DMS79 (cell line): ENCODE measurements around the gene HPSE2.
"Not testable (repeated sequence)": the region's sequence is repeated elsewhere in the genome, so short reads cannot be mapped to it uniquely, and the experiment has no call there.

ENCODE experiments used
- DNase-seq: peaks from one replicate; lab custom pipeline; 2025; lab: John Stamatoyannopoulos, UW

HPSE2 gene

GRCh38 chr10:99161165-99161564, 74.5 kb downstream of the HPSE2 start:
- DNase-seq, result no peak

DNA sequence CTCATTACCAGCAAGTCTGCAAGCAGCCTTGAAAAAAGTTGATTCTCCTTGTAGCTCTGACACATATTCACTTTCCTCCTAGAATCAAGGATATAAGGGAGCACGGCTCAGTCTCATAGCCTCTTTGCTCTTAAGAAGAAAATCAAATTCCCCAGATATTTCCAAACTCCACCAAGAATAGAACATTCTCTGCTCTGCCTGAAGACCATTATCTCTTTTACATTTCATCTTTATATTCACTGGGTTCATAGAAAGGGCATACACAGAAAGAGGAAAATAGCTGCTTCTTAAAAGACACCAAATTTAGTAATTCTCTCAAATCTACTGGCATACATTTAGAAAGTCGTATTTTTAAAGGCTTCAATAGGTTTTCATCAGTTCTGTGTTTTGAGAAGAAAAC, 92.0 kb downstream of the HPSE2 start:
- no peak for DNase-seq

DNA sequence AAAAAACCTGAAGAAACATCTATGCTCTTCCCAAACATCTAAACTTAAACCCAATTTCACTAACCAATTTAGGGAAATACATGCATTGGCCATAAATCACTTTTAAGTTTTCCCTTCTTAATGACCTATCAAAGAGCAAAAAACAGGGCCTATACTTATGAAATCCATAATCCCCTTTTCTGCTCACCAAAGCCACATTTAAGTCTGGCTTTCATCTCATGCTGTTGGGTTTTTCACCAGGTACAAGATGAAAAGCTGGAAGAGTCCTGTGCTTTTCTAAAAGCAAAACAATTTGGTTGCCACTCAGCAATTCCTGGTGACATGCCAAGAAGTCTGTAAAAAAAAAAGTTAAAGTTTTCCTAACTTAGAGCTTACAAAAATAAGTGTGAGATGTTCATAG, 92.6 kb downstream of the HPSE2 start:
- no peak for DNase-seq

- not testable (repeated sequence) for DNase-seq
Observed at GRCh38 chr10:99132897-99133296, 102.8 kb downstream of the HPSE2 start.

- no peak for DNase-seq
Observed at GRCh38 chr10:99125879-99126278, 109.8 kb downstream of the HPSE2 start.

DNA sequence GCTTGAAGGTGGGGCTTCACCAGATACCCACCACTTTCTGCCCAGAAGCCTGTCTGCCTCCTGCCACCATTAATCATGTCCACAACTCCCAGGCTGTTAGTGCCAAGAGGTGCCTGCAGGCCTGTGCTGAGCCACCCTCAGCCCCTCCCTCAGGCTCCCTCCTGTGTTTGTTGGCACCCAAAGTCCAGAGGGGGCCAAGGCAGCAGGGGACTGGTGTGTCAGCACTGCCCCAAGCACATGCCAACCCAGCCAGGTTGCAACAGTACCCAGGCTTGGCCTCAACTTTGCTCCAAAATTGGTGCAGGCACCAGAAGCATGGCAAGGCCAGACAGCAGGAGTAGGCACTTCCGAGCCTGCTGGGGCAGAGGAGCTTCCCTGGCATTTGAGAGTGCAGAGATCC, 111.3 kb downstream of the HPSE2 start:
- no peak for DNase-seq

GRCh38 chr10:99123851-99124250, 111.8 kb downstream of the HPSE2 start:
- DNase-seq, result no peak

- DNase-seq, result no peak
Observed at GRCh38 chr10:99123336-99123735, 112.3 kb downstream of the HPSE2 start.

- no peak for DNase-seq
Observed at GRCh38 chr10:99119258-99119748, 116.3 kb downstream of the HPSE2 start.

DNA sequence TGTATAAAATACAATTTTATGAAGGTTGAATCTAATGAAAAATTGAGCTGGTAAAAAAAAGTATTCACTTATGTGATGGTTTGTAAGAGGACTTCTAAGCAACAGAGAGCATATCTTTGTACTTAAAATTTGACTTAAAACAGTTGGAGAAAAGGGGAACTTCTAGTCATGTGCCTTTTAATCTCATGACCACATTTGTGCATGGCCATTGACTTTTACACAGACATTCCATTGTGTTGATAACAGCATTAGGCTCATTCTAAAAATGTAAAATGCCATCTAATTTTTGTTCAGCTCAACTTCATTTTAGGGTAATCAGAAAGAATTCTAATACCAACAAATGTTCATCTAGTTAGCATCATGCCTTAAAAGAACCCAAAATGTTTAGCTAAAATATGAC, 119.9 kb downstream of the HPSE2 start:
- DNase-seq, result no peak

DNA sequence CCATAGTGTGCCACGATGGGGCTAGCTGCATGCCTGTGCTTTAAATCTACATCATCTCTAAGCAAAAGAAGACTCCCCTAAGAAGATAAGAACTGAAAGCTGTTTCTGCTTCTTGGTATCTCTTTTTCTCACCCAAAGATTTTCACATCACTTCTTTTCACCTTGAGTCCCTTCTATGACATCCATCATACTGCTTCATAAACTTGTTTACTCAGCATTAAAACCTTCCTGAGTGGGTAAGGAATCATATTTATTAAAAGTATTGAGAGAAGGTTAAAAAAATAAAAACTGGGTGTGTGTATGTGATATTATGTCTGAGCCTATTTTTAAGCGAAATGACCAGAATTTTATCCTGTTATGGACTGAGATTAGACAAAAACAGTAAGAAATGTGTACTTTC, 150.3 kb downstream of the HPSE2 start:
- no peak for DNase-seq

- DNase-seq, result no peak
Observed at GRCh38 chr10:99084161-99084560, 151.5 kb downstream of the HPSE2 start.

- no peak for DNase-seq
Observed at GRCh38 chr10:99080275-99080945, 155.2 kb downstream of the HPSE2 start.

- no peak for DNase-seq
Observed at GRCh38 chr10:99062591-99062990, 173.1 kb downstream of the HPSE2 start.

DNA sequence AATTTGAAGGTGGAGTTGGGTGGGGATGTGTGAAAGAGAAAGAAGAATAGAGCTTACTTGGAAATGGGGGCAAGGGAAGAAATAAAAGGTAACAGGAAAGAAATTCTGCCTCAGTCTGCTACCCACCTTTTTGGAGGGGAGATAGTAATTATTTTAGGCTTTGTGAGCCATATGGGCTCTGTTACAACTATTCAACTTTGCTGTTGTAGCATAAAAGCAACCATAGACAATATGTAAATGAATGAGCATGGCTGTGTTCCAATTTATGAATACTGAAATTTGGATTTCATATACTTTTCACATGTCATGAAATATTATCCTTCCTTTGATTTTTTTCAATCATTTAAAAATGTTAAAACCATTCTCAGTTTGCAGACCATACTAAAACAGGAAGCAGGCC, 176.9 kb downstream of the HPSE2 start:
- no peak for DNase-seq

- DNase-seq, result no peak
Observed at GRCh38 chr10:99057936-99058690, 177.5 kb downstream of the HPSE2 start.

GRCh38 chr10:99045671-99046070, 190.0 kb downstream of the HPSE2 start:
- DNase-seq, result no peak

DNA sequence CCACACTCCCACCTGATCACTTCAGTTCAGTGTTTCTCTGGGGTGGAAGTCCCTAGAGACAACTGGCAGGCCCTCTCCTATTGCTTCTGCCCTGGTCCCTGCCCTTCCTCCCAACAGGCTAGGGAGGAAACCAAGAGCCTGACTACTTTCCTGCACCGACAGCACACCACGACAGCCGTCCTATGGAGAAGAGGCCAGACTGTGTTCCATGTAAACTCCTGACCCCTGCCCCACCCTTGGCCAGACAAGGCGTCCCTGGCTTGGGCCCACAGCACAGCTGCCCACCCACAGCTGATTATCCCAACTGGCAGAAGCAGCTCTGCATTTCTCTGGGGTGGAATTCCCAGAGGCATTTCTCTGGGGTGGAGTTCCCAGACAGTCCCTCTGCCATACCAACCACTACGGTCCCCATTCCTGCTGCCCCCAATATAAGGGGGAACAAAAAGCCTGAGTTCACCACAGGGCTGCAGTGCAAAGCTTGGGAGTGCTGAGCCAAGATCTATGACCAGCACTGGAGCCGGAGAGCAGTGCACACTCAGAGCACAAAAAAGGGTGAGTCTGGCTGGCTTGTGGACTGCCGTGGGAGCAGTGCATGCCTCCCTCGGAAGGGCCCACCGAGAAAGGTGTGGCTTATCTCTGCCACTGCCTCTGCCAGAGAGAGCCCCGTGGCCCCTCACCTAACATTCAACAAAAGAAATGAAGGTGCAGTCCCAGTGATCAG, 193.4 kb downstream of the HPSE2 start:
- no peak for DNase-seq

DNA sequence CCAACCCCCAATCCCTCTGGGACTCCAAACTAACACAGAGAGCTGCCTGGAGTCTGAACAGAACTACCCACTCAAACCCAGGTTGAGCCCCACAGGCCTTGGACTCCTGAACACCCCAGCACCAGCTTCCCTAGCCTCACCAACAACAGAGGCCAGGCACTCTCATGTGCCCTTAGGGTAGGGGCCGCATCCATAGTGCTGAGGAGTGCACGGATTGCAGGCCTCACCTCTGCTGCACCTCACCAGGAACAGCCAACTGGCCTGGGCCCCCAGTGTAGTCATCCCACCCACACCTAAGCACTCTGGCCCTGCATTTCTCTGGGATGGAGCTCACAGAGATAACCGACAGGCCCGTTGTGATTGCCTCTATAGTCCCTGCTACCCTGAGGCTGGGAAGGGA, 194.2 kb downstream of the HPSE2 start:
- no peak for DNase-seq

- DNase-seq, result no peak
Observed at GRCh38 chr10:99013885-99014284, 221.8 kb downstream of the HPSE2 start.

DNA sequence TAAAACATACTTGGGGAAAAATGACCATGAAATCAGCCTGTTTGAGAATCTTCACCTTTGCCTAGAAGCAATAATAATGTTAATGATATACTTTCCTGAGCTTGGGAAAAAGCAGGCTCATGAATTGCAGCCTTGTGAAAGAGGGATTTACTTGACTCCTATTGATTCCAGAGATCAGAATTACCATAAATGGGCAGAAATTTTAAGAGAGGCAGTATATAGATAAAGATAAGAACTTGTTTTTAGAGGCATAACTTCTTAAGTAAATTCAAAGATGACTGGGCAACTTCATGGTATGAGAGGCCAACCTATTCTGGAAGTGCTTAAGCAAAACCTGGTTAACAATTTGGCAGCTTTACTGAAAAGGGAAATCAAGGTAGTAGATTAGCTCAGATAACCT, 225.4 kb downstream of the HPSE2 start:
- DNase-seq, result no peak

DNA sequence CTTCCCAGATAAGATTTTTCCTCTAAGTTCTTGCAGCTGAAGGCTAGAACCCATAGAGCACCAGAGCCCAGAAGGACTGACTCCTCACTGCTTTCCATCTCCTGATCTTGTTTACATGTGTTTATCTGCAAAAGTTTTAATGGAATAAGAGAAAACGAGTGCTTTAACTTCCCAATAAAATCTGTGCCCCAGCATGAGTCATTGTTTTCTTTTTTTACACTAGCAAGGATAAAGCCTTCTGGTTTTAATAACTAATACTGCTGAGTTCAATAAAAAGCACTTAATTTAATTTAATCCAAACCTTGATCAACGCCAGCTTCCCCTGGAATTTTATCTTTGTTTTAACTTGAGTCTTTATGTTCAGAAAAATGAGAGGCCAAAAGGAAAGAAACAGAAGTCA, 227.6 kb downstream of the HPSE2 start:
- no peak for DNase-seq

GRCh38 chr10:99007457-99007856, 228.2 kb downstream of the HPSE2 start:
- DNase-seq, result no peak
